ENCODE measurements around the gene PIEZO2. TPM values are rescaled to one million over a fixed set of nuclear protein-coding genes. Genes with fewer than 3 reads are reported as not detected.

The PIEZO2 gene
- total RNA-seq, 4 donors from 2014 or later: 2.7 to 11.7 (median 4.0) TPM

- TF ChIP-seq CTCF (IDR thresholded peaks at IDR 0.05): no peak
Observed at GRCh38 chr18:10895976-10896375, 253.4 kb downstream of the PIEZO2 start.

GRCh38 chr18:10894501-10894900 lies 254.9 kb downstream of the PIEZO2 start:
- ATAC-seq (ENCODE audit: low FRiP score) (no peak), DNase-seq (ENCODE audit: low spot score) (no peak)
- no peak for TF ChIP-seq CTCF (IDR thresholded peaks at IDR 0.05)

More at GRCh38 chr18:10895976-10896375, 253.4 kb downstream of the PIEZO2 start:
- ATAC-seq (ENCODE audit: low FRiP score): no peak
- DNase-seq (ENCODE audit: low spot score): no peak

DNA sequence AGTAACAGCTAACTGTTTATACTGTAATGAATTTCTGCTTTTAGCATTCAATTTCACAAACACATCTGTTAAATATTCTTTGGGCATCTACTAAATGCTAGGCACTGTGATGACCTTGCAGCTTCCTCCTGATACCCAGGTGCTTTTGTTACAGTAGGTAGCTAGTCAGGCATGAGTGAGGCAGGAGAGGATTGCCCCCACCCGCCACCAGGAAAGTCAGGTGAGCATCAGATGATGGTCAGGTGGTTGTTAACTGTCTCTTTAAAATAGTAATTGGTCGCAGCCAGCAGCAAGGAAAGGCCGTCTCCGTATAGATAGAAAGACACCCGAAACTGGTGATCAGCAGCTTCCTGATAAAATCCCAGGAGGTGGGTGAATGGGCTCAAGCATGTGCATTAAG lies 255.6 kb downstream of the PIEZO2 start:
- TF ChIP-seq CTCF (IDR thresholded peaks at IDR 0.05): no peak
- no peak for ATAC-seq (ENCODE audit: low FRiP score)
- DNase-seq (ENCODE audit: low spot score): no peak

GRCh38 chr18:10893196-10893595 lies 256.2 kb downstream of the PIEZO2 start:
- no peak for DNase-seq (ENCODE audit: low spot score)
- no peak for TF ChIP-seq CTCF (IDR thresholded peaks at IDR 0.05)
- ATAC-seq (ENCODE audit: low FRiP score): no peak

- TF ChIP-seq CTCF (IDR thresholded peaks at IDR 0.05): no peak
- no peak for DNase-seq (ENCODE audit: low spot score)
Observed at GRCh38 chr18:10892786-10893185, 256.6 kb downstream of the PIEZO2 start.

DNA sequence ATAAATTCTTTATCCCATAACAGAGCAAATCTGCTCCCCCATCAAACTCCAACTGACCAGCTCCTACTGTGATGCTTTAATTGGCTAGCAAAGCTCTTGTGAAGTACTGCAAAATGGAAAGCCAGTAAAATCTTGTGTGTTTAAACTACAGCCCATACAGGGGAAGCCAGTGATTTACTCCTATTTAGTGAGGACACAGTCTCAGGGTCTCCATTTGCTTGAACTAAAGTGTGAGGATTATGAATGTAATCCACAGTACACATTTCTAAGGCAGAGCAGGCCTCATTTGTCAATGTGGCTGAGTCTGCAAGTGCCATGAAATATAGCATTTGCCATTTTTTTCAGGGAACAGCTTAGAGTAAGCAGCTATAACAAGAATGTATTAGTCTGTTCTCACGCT lies 259.3 kb downstream of the PIEZO2 start:
- no peak for DNase-seq (ENCODE audit: low spot score)
- no peak for TF ChIP-seq CTCF (IDR thresholded peaks at IDR 0.05)
- no peak for ATAC-seq (ENCODE audit: low FRiP score)

More at GRCh38 chr18:10892786-10893185, 256.6 kb downstream of the PIEZO2 start:
- ATAC-seq (ENCODE audit: low FRiP score): no peak

DNA sequence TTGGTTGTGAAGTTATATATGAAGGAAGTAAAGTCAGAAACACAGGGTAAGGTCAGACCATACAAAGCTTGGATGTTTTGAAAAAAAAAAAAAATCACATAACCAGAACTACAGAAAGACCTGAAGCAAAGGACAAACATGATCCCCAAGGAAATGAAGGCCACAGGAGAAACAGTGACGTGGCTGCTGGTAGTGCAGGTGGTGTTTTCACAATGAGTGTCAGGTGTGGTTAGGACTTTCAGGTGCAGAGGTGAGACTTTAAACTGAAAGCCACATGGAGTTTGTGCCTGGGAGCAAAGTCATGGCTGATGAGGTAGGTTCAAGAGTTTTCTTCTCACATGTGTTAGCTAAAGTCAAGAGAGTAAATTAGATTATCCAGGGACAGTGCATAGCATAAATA lies 270.7 kb downstream of the PIEZO2 start:
- DNase-seq (ENCODE audit: low spot score) (no peak), ATAC-seq (ENCODE audit: low FRiP score) (no peak)
- no peak for TF ChIP-seq CTCF (IDR thresholded peaks at IDR 0.05)
